HG02642 (cell line): Measurements from ENCODE around the gene DKC1.

Experiments
- ATAC-seq: cut with Tn5 transposase; IDR thresholded peaks from one replicate; pipeline ENCODE4 v1.9.1; 2021; ENCODE audit warnings: mild to moderate bottlenecking; ENCODE audit not compliant: unreplicated experiment, poor library complexity

Gene DKC1

DNA sequence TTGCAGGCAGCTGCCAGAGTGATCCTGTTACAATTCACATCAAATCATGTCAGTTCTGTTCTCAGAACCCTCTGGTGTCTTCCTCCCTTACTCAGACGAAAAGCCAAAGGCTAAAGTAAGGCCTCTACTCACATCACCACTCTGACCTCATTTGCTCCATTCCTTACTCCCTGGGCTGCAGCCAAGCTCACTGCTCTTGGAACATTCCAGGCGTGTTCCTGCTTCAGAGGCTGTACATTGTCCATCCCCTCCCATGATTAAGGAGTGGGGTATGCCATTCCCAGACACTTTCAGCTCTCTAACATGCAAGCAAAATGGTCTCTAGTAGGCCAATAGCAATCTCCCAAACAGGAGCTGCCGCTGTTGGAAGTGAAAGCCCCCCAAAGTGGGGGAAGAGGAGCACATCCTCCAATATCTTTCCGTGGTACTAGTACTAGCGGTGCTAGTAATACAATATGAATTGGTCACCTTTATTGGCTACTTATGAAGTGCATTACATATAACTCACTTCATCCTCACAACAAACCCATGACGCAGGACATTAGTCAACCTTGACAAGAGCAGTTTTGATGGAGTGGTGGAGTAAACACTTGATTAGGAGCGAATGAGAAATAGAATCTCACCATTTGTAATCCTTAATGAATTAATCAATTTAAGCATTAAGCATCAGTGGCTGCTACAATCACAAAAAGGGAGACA is 26.8 kb upstream of the DKC1 start:
- no peak for ATAC-seq

- ATAC-seq = no peak
These were observed 25.5 kb upstream of the DKC1 start for GRCh38 chrX:154737136-154737535.

DNA sequence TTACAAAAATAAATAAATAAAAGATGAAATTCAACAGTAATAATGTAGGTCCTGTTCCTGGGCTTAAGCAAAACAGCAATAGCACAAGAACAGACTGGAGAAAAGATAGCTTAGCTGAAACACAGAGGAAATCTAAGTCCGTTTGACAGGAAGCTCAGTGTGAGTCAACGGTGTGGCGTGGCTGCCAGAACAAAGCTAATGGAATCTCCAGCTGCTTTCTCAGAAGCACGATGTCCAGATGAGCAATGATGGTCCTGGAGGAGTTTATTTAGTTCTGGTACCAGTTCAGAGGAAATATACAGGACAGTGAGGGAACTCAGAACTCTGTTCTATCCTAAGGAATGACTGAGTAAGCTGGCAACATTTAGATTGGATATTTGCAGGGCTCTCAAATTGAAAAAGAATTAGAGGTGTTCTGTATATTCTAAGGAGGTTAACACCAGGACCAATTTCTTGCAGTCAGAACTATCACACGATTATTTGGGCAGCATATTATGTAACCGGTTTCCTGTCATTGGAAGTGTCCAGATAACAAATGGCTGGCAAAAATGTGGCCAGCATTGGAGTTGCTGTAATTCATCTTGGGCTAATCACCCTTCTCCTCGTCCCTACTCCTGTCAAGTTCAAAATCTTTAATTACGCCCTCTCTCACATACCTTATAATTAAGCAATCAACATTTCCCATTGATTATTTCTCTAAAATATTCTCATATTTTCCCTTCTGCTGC is 24.5 kb upstream of the DKC1 start:
- no peak for ATAC-seq

DNA sequence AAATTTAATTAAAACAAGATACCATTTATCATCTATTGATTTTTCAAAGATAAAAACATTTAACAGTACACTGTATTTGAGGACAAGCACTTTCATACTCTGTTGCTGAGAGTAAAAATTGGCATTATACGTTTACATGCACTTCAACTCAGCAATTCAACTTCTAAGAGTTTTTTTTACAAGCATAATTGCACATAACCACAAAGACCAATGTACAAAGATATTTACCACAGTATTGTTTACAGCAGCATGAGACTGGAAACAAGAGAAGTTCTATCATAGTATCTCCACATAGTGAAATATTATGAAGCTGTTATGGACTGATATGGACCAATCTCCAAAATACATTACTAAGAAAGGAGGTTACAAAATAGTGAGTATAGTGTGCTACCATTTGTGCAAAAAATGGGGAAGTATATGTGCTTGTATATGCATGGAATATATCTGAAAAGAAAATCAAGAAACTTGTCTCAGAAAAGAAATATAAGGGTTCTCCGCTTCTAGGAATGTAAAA is 22.7 kb upstream of the DKC1 start:
- no peak for ATAC-seq

- no peak for ATAC-seq
These were observed 20.1 kb upstream of the DKC1 start for GRCh38 chrX:154742613-154743012.

GRCh38 chrX:154748712-154749339 is 13.8 kb upstream of the DKC1 start:
- ATAC-seq = no peak

- ATAC-seq = no peak
These were observed 12.8 kb upstream of the DKC1 start for GRCh38 chrX:154749856-154750255.

GRCh38 chrX:154750301-154751202 is 12.1 kb upstream of the DKC1 start, which contains the start of gene GAB3:
GAB3 (minus strand) TSS chrX:154751077; CDS start chrX:154751025, 52 bp downstream.
- ATAC-seq = peak; percentile 78

DNA sequence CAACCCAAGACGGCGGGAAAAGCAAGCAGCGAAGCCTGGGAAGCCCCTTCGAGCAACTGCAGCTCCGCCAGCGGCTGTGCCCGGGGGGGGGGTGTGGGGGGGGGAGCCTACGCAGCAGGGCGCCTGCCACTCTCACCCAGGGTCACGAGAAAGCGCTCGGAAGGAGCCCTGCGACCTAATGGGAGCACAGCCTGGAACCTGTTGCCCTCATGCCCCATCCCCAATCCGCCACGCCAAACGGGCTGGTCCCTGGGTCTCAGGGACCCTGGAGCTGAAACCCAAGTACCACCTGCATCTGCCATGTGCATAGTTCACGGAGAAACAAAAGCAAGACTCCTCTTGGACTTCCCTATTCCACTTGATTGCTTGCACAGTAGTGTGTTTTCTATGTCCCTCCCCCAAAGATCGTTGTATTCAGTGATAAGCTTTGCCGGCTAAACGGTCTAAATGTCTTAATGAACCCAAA is 11.4 kb upstream of the DKC1 start:
- ATAC-seq = peak; percentile 17

- no peak for ATAC-seq
These were observed 10.9 kb upstream of the DKC1 start for GRCh38 chrX:154751669-154752271.

GRCh38 chrX:154758696-154759095 is 4.0 kb upstream of the DKC1 start:
- no peak for ATAC-seq

GRCh38 chrX:154761977-154762536 is 607 bp upstream of the DKC1 start:
- no peak for ATAC-seq

- ATAC-seq = no peak
These were observed 12.0 kb downstream of the DKC1 start for GRCh38 chrX:154774622-154775021.

GRCh38 chrX:154775419-154776349 is 13.0 kb downstream of the DKC1 start:
- ATAC-seq = no peak

DNA sequence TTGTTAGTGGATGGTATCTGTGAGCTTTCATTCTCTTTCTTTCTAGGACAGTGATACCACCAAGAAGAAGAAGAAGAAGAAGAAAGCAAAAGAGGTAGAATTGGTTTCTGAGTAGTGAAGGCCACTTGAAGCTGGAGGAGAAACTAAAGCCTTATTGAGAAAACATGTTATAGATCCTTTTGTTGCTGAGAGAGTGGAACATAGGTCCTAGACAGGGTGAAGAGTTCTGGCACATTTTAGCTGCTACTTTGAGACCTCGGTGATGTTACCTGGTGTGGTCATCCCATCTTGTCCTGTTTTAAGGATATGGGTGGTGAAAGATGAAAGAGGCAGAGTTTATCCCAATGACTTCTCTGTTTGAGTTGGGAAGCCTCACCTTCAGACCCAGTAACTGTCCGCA is 14.1 kb downstream of the DKC1 start:
- no peak for ATAC-seq

DNA sequence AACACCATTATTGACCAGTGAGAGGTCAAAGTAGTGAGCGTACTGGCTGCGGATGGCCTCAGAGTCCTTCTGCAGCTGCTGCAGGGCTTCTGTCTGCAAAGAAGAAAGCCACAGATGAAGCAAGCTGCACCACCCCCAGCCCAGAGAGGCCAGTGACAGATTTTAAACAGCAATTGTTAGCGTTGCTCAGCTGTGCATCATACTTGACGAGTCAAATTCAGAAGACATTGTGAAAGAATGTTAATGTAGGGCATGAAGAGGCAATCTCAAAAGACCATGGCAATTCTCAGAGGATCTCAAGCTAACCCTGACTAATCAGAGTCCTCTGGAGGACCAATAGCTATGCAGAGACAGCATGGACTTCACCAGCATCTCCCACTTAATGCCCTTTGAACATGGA is 16.6 kb downstream of the DKC1 start:
- no peak for ATAC-seq

DNA sequence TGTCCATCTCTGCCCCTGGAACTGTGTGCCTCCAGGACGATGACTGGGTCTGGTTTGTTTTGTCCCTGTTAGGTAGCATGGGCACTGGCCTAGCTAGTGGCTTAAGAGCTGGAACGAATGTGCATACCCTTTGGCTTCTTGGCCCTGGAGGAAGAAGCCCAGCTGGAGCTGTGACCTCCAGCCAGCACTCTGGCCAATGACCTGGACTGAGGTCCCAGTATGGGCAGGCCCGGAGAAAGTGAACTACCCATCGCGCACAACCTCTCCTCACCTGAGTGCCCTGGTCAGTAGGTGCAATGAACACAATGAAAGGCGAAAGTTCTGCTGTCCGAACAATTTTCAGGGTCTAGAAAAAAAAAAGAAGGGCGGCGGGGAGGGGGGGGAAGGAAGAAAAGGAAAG is 18.3 kb downstream of the DKC1 start:
- no peak for ATAC-seq
